Naive thymus-derived CD4-positive, alpha-beta T cell (primary cell): Measurements from ENCODE around the gene ATP8A2. TPM values are rescaled to one million over a fixed set of nuclear protein-coding genes. Genes with fewer than 3 reads are reported as not detected.

ENCODE experiments used
- ATAC-seq: fragments of 150-1000 bp; cut with Tn5 transposase; 2 replicates; pipeline ENCODE4 v1.10.0; 2021; ENCODE audit warnings: mild to moderate bottlenecking, moderate library complexity
- CTCF ChIA-PET: fragments of 350-600 bp; sonication (Branson Sonifier 250); formaldehyde crosslinking; loops from one replicate; lab custom pipeline; 2021; ENCODE audit warnings: antibody characterized with exemption; lab: Charles Lee
- POLR2A ChIA-PET: fragments of 350-600 bp; sonication (Branson Sonifier 250); formaldehyde crosslinking; loops from one replicate; lab custom pipeline; 2021; ENCODE audit warnings: antibody characterized with exemption, inconsistent platforms; lab: Charles Lee
- DNase-seq, 9 donors: peaks; one replicate each; pipeline versions ENCODE4 v3.0.0 to v3.0.0-alpha.2; 2020 to 2022; ENCODE audit warnings: mixed read lengths in 1 of 9
- H3K27ac ChIP-seq: one replicate; pipeline ENCODE4 v1.7.0; 2013; ENCODE audit warnings: mild to moderate bottlenecking, low read depth, low read length, moderate library complexity
- H3K27me3 ChIP-seq, 2 donors: one replicate each; pipeline ENCODE4 v1.7.0; 2013; ENCODE audit warnings: low read length in 2 of 2, mild to moderate bottlenecking in 2 of 2, moderate library complexity in 2 of 2; ENCODE audit not compliant: control insufficient read depth in 2 of 2, insufficient read depth in 2 of 2
- H3K36me3 ChIP-seq, 3 experiments: 1 replicate in 2 of 3; 2 replicates in 1 of 3; pipeline ENCODE4 v1.7.0; 2013; ENCODE audit warnings: low read length in 3 of 3, mild to moderate bottlenecking in 3 of 3, moderate library complexity in 1 of 3; ENCODE audit not compliant: insufficient read depth in 3 of 3, control insufficient read depth in 2 of 3
- H3K4me1 ChIP-seq, 2 donors: one replicate each; pipeline ENCODE4 v1.7.0; 2013; ENCODE audit warnings: low read length in 2 of 2, mild to moderate bottlenecking in 2 of 2, moderate library complexity in 1 of 2; ENCODE audit not compliant: control insufficient read depth in 2 of 2, insufficient read depth in 2 of 2
- H3K4me3 ChIP-seq: 2 replicates; pipeline ENCODE4 v1.7.0; 2013; ENCODE audit warnings: mild to moderate bottlenecking, low read length
- H3K9me3 ChIP-seq, 3 experiments: 1 replicate in 2 of 3; 2 replicates in 1 of 3; pipeline ENCODE4 v1.7.0; 2013; ENCODE audit warnings: low read length in 3 of 3; ENCODE audit not compliant: control insufficient read depth in 2 of 3
- H3K27ac Mint-ChIP-seq, 9 donors: one replicate each; pipeline ENCODE4 v1.8.0; 2020 to 2022; ENCODE audit warnings: mixed read lengths in 9 of 9, mild to moderate bottlenecking in 8 of 9, moderate library complexity in 5 of 9, inconsistent platforms in 2 of 9
- H3K27me3 Mint-ChIP-seq, 5 donors: one replicate each; pipeline ENCODE4 v1.8.0; 2021 to 2022; ENCODE audit warnings: mixed read lengths in 5 of 5, mild to moderate bottlenecking in 1 of 5
- H3K36me3 Mint-ChIP-seq, 5 donors: one replicate each; pipeline ENCODE4 v1.8.0; 2020 to 2022; ENCODE audit warnings: mixed read lengths in 5 of 5, mild to moderate bottlenecking in 3 of 5, inconsistent platforms in 1 of 5
- H3K4me1 Mint-ChIP-seq, 7 donors: one replicate each; pipeline ENCODE4 v1.8.0; 2020 to 2022; ENCODE audit warnings: mixed read lengths in 7 of 7, mild to moderate bottlenecking in 3 of 7, inconsistent platforms in 1 of 7
- H3K4me3 Mint-ChIP-seq, 10 donors: one replicate each; pipeline ENCODE4 v1.8.0; 2020 to 2022; ENCODE audit warnings: mild to moderate bottlenecking in 10 of 10, mixed read lengths in 10 of 10, moderate library complexity in 6 of 10, inconsistent platforms in 2 of 10
- H3K9me3 Mint-ChIP-seq, 11 donors: one replicate each; pipeline ENCODE4 v1.8.0; 2020 to 2022; ENCODE audit warnings: mixed read lengths in 11 of 11, mild to moderate bottlenecking in 4 of 11, inconsistent platforms in 1 of 11, moderate library complexity in 1 of 11
- intact Hi-C, 2 donors: fragments of 100-400 bp; cut with micrococcal nuclease; formaldehyde crosslinking; loops; one replicate each; pipeline ENCODE4 v1.15.1; 2023
- polyA plus RNA-seq, 2 donors: library from polyadenylated mRNA; unstranded; fragments of 300-500 nt; fragmentation: Illumina TruSeq; gene quantifications; one replicate each; pipeline ENCODE4 v1.2.3, GENCODE V29; 2021
- total RNA-seq, 6 experiments: library from RNA in 5 of 6; stranded (reverse) in 5 of 6; gene quantifications; 1 replicate in 5 of 6; 2 replicates in 1 of 6; pipeline ENCODE4 v1.2.3 and lab custom pipeline; 2021 to 2026

Gene ATP8A2
- total and polyA plus RNA-seq, 7 experiments from 2014 or later = 0.56 to 2.4 (median 1.2) TPM

DNA sequence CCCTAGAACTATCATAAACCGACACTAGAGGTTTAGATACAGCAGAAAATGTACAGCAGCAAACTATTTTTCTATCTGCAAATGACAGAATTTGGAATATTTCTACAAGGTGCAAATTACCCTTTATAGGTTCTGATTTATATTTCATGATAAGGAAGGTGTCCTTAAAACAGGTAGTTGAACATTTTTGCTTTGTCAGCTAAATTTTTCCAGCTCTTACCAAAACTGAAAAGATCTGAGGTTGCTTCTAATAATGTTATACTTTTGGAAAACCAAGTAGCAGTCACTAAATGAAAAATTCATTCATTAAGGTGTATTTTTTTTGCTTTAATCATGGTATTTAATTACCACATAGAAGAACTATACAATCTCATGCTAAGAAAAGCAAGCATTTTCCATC lies 671.0 kb downstream of the ATP8A2 start:
- Mint-ChIP-seq H3K36me3 (peaks cover 0 to 3% (median 0%) of the 10 kb centered on the region in 5 donors), H3K4me3 (no peak overlapping the region), H3K9me3 (peaks cover 0 to 3% (median 0%) of the 10 kb centered on the region in 11 donors), H3K27ac (no peak overlapping the region), H3K4me1 (peaks cover 4 to 32% (median 13%) of the 10 kb centered on the region in 7 donors), H3K27me3 (peaks cover 0 to 15% (median 4%) of the 10 kb centered on the region in 5 donors)
- Histone ChIP-seq H3K4me1 (no peaks in the 10 kb centered on the region), H3K36me3 (no peaks in the 10 kb centered on the region), H3K9me3 (no peaks in the 10 kb centered on the region), H3K27ac (no peak overlapping the region), H3K4me3 (no peak overlapping the region), H3K27me3 (no peaks in the 10 kb centered on the region)
- CTCF ChIA-PET = interaction anchor here (1.1 to 1.2 kb wide), 2 partner anchors 23 to 68 kb away, joined by 3 to 4 read pairs; no protein-coding TSS in a partner anchor
- ATAC-seq = no peak
- POLR2A ChIA-PET = interaction anchor here (0.7 kb wide), 1 partner anchor 238 kb away, joined by 3 read pairs; no protein-coding TSS in a partner anchor
- no peak for DNase-seq
- intact Hi-C loops = no loop called here

DNA sequence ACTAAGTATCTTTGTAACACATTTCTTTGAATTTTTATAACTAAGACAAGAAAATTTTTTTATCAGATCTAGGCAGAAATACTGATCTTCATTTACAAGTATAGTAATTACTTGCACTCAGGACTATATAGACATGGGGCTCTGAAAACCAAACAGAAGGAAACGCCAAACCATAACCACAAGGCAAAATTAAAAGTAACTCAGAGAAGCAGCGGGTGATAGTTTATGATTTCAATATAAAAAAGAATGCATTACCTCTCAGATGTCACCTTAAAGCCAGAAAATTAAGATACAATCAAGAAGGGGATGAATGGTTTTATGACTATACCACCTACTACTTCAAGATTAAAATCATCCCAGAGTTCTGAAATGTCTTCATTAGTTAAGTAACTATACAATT lies 673.4 kb downstream of the ATP8A2 start:
- intact Hi-C loops = no loop called here
- Histone ChIP-seq H3K9me3 (no peaks in the 10 kb centered on the region), H3K36me3 (no peaks in the 10 kb centered on the region), H3K4me1 (peaks cover 0 to 7% of the 10 kb centered on the region in 2 donors), H3K27ac (peak overlapping the region; percentile 15), H3K27me3 (peaks cover 0 to 6% of the 10 kb centered on the region in 2 donors), H3K4me3 (no peak overlapping the region)
- ATAC-seq = peak; percentile 54
- POLR2A ChIA-PET = no interaction called here
- peaks cover 0 to 3% (median 0%) of the 10 kb centered on the region in 5 donors for H3K36me3 Mint-ChIP-seq
- DNase-seq = peak in 4 of 9 donors; percentile 11 to 40 (median 24)
- peaks cover 8 to 46% (median 22%) of the 10 kb centered on the region in 7 donors for H3K4me1 Mint-ChIP-seq
- H3K9me3 Mint-ChIP-seq = peaks cover 0 to 3% (median 0%) of the 10 kb centered on the region in 11 donors
- H3K27me3 Mint-ChIP-seq = peaks cover 0 to 33% (median 17%) of the 10 kb centered on the region in 5 donors
- peak overlapping the region in 5 of 10 donors; percentile 0 to 61 (median 38) for H3K4me3 Mint-ChIP-seq
- peak overlapping the region in 7 of 9 donors; percentile 10 to 85 (median 39) for H3K27ac Mint-ChIP-seq
- CTCF ChIA-PET = no interaction called here

DNA sequence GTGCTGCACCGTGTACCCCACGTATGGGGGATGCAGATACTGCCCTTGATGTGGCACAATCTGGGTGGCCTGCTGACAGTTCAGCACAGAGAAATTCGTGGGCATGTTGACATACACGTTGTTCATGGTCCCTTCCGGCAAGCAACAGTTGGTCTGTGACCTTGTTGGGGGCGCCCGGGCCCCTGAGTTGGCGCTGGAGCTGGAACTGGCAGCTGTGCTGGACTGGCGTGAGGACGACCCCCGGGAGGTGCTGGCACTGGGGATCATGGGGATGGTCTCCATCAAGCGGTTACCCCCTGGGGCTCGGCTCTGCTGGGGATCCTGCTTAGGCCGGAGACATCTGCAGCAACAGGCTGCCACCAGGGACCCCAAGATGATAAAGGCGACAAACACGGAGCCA lies 674.9 kb downstream of the ATP8A2 start:
- H3K9me3 ChIP-seq = no peaks in the 10 kb centered on the region
- Mint-ChIP-seq H3K27me3 (peaks cover 0 to 40% (median 17%) of the 10 kb centered on the region in 5 donors), H3K4me1 (peaks cover 8 to 46% (median 22%) of the 10 kb centered on the region in 7 donors), H3K27ac (no peak overlapping the region), H3K9me3 (peaks cover 0 to 3% (median 0%) of the 10 kb centered on the region in 11 donors), H3K36me3 (peaks cover 0 to 3% (median 0%) of the 10 kb centered on the region in 5 donors), H3K4me3 (no peak overlapping the region)
- no peak overlapping the region for H3K27ac ChIP-seq
- no peak for ATAC-seq
- H3K4me1 ChIP-seq = peaks cover 0 to 11% of the 10 kb centered on the region in 2 donors
- CTCF ChIA-PET = no interaction called here
- H3K27me3 ChIP-seq = peaks cover 0 to 6% of the 10 kb centered on the region in 2 donors
- POLR2A ChIA-PET = no interaction called here
- no peak overlapping the region for H3K4me3 ChIP-seq
- intact Hi-C loops = no loop called here
- DNase-seq = no peak
- no peaks in the 10 kb centered on the region for H3K36me3 ChIP-seq

DNA sequence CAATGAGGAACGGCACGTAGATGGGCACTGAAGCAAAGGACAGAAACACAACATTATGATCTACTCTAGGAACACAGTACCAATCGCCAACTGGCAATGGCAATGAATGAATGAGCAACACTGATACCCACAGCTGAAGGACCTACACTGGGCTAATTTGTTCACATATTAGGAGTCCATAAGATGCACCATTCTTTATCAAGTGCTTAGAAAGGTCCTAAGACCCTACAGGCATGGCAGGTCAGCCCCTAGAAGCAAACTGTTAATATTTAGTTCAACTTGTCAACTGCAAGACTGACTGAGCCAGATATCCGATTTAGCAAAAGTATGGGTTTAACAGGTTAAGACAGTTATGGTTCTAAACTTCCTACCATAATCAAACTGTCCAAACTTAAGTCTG lies 675.3 kb downstream of the ATP8A2 start:
- ChIA-PET CTCF (no interaction called here), POLR2A (no interaction called here)
- no peak overlapping the region for H3K4me3 Mint-ChIP-seq
- H3K27ac Mint-ChIP-seq = peak overlapping the region in 1 of 9 donors; percentile 46
- intact Hi-C loops = no loop called here
- ATAC-seq (no peak), DNase-seq (no peak)
- Histone ChIP-seq H3K36me3 (no peaks in the 10 kb centered on the region), H3K27me3 (peaks cover 0 to 6% of the 10 kb centered on the region in 2 donors), H3K4me3 (no peak overlapping the region), H3K27ac (no peak overlapping the region), H3K4me1 (peaks cover 0 to 11% of the 10 kb centered on the region in 2 donors), H3K9me3 (no peaks in the 10 kb centered on the region)
- H3K9me3 Mint-ChIP-seq = peaks cover 0 to 3% (median 0%) of the 10 kb centered on the region in 11 donors
- H3K4me1 Mint-ChIP-seq = peaks cover 8 to 47% (median 23%) of the 10 kb centered on the region in 7 donors
- H3K27me3 Mint-ChIP-seq = peaks cover 0 to 38% (median 17%) of the 10 kb centered on the region in 5 donors
- peaks cover 0 to 3% (median 0%) of the 10 kb centered on the region in 5 donors for H3K36me3 Mint-ChIP-seq

DNA sequence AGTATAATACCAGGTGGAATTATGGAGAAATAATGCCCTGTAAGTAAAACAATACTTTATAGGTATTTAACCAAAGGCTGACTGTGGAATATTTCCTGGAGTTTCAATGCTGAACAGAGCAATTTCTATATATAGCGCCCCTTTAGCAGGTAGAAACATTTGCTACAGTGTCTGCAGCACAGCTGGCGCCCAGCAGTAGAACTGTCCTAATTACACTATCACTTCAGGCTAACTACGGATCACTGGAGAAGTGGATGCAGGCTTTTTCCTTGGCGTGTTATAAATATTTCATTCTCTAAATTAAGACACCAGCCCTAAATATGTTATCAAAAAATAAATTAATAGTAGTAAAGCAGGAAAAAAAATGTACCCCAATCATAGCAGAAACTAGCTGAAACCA lies 677.0 kb downstream of the ATP8A2 start:
- DNase-seq (no peak), ATAC-seq (no peak)
- no peaks in the 10 kb centered on the region for H3K9me3 ChIP-seq
- H3K27ac Mint-ChIP-seq = no peak overlapping the region
- peak overlapping the region in 7 of 10 donors; percentile 76 to 88 (median 81) for H3K4me3 Mint-ChIP-seq
- peaks cover 0 to 6% of the 10 kb centered on the region in 2 donors for H3K27me3 ChIP-seq
- peaks cover 0 to 11% of the 10 kb centered on the region in 2 donors for H3K4me1 ChIP-seq
- ChIA-PET CTCF (no interaction called here), POLR2A (interaction anchor here (0.9 to 1.4 kb wide), 3 partner anchors 10 to 174 kb away, joined by 3 to 4 read pairs (median 4); no protein-coding TSS in a partner anchor)
- peaks cover 0 to 50% (median 29%) of the 10 kb centered on the region in 5 donors for H3K27me3 Mint-ChIP-seq
- H3K36me3 ChIP-seq = no peaks in the 10 kb centered on the region
- peaks cover 8 to 44% (median 30%) of the 10 kb centered on the region in 7 donors for H3K4me1 Mint-ChIP-seq
- peaks cover 0 to 3% (median 0%) of the 10 kb centered on the region in 5 donors for H3K36me3 Mint-ChIP-seq
- intact Hi-C loops = no loop called here
- H3K9me3 Mint-ChIP-seq = peaks cover 0 to 3% (median 0%) of the 10 kb centered on the region in 11 donors
- no peak overlapping the region for H3K27ac ChIP-seq
- H3K4me3 ChIP-seq = no peak overlapping the region

DNA sequence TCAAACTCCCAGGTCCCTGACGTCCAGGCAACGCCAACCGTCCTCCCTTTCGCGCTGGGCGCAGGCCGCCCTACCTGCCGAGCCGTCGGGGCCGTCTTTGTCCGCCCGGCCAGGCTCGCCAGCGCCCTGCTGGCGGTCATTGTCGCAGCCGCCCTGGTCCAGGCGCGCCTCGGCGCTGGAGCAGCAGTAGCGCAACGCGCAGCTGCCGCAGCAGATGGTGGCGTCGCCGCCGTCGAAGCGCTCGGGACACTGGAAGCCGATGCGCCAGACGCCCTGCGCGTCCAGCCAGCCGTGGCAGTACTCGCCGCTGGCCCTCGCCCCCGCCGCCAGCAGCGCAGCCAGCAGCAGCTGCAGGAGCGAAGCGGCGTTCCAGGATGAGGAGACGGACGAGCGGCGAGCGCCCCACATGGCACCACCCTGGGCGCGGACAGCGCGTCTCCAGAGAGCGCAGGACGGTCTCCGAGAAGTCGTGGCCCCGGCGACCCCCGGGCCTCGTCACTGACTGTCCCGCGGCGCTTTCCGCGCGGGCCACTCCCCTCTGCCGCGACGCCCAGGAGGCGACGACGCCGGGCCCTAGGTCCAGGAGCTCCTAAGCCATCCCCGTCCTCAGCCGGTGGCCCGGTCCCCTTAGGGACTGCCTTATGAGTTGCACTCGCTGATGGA lies 678.9 kb downstream of the ATP8A2 start:
- intact Hi-C loops = loop anchor here (2.0 to 5.0 kb wide), 5 partner anchors 38 to 288 kb away; no protein-coding TSS in a partner anchor
- peak overlapping the region; percentile 51 to 88 (median 79) for H3K4me3 Mint-ChIP-seq
- peaks cover 0 to 33% (median 18%) of the 10 kb centered on the region in 7 donors for H3K4me1 Mint-ChIP-seq
- Histone ChIP-seq H3K36me3 (no peaks in the 10 kb centered on the region), H3K4me3 (peak overlapping the region; percentile 39), H3K27me3 (peaks cover 0 to 6% of the 10 kb centered on the region in 2 donors), H3K9me3 (no peaks in the 10 kb centered on the region), H3K4me1 (peaks cover 0 to 11% of the 10 kb centered on the region in 2 donors), H3K27ac (no peak overlapping the region)
- H3K9me3 Mint-ChIP-seq = peaks cover 0 to 3% (median 0%) of the 10 kb centered on the region in 11 donors
- ChIA-PET POLR2A (interaction anchor here (0.8 to 1.4 kb wide), 5 partner anchors 36 to 176 kb away, joined by 3 to 7 read pairs (median 3); no protein-coding TSS in a partner anchor), CTCF (interaction anchor here (0.9 to 1.0 kb wide), 2 partner anchors 168 to 174 kb away, joined by 3 to 4 read pairs; no protein-coding TSS in a partner anchor)
- H3K27me3 Mint-ChIP-seq = peaks cover 0 to 62% (median 29%) of the 10 kb centered on the region in 5 donors
- no peak for ATAC-seq
- peak in 7 of 9 donors; percentile 8 to 36 (median 16) for DNase-seq
- peaks cover 0 to 3% (median 0%) of the 10 kb centered on the region in 5 donors for H3K36me3 Mint-ChIP-seq
- no peak overlapping the region for H3K27ac Mint-ChIP-seq
